IMR-90 (cell line): Measurements from ENCODE around the gene DSCAML1. TPM values are rescaled to one million over a fixed set of nuclear protein-coding genes. Genes with fewer than 3 reads are reported as not detected.

Source experiments
- ATAC-seq: fragments of 200-7000 bp; cut with Tn5 transposase; 2 replicates; pipeline ENCODE4 v1.9.1; 2020; ENCODE audit warnings: low read depth, mild to moderate bottlenecking, moderate library complexity
- BruUV-seq: library from RNA; stranded (reverse); fragments of 400-500 nt; replicated peaks from 2 replicates; lab custom pipeline; 2021; lab: Mats Ljungman, UMichigan
- CTCF ChIA-PET: fragments of 300-600 bp; formaldehyde crosslinking; extraction: SDS; loops from one replicate; lab custom pipeline; 2021; ENCODE audit warnings: antibody characterized with exemption; lab: Yijun Ruan, JAX
- POLR2A ChIA-PET: fragments of 300-600 bp; sonication (Branson Sonifier 250); formaldehyde crosslinking; loops from one replicate; lab custom pipeline; 2022; ENCODE audit warnings: antibody characterized with exemption; ENCODE audit not compliant: unreplicated experiment; lab: Charles Lee
- DNase-seq: peaks from one replicate; pipeline ENCODE4 v3.0.0; 2013
- H2AFZ ChIP-seq: replicated peaks from 2 replicates; pipeline ENCODE3; 2013; ENCODE audit warnings: low read length, mild to moderate bottlenecking; ENCODE audit not compliant: poor library complexity
- H2AK5ac ChIP-seq: 2 replicates; pipeline ENCODE4 v1.6.1; 2013; ENCODE audit warnings: low read depth, low read length, inconsistent platforms
- H2AK9ac ChIP-seq: replicated peaks from 2 replicates; pipeline ENCODE3; 2013; ENCODE audit warnings: mild to moderate bottlenecking, low read depth, low read length, moderate library complexity; ENCODE audit not compliant: poor library complexity
- H2BK120ac ChIP-seq: 2 replicates; pipeline ENCODE4 v1.6.1; 2013; ENCODE audit warnings: low read depth, low read length, inconsistent platforms
- H2BK15ac ChIP-seq: 3 replicates; pipeline ENCODE4 v1.6.1; 2013; ENCODE audit warnings: low read depth, low read length, inconsistent platforms
- H2BK20ac ChIP-seq: 2 replicates; pipeline ENCODE4 v1.6.1; 2013; ENCODE audit warnings: low read depth, mild to moderate bottlenecking, inconsistent platforms, low read length, moderate library complexity
- H2BK5ac ChIP-seq: 2 replicates; pipeline ENCODE4 v1.6.1; 2013; ENCODE audit warnings: mild to moderate bottlenecking, low read depth, low read length, inconsistent platforms; ENCODE audit not compliant: poor library complexity, severe bottlenecking
- H3K14ac ChIP-seq: replicated peaks from 2 replicates; pipeline ENCODE4 v1.6.1; 2013; ENCODE audit warnings: low read depth, low read length, inconsistent platforms
- H3K18ac ChIP-seq: 2 replicates; pipeline ENCODE4 v1.6.1; 2013; ENCODE audit warnings: low read depth, low read length, control low read depth
- H3K23ac ChIP-seq: 2 replicates; pipeline ENCODE4 v1.6.1; 2013; ENCODE audit warnings: low read depth, low read length, inconsistent platforms
- H3K27ac ChIP-seq: 2 replicates; pipeline ENCODE4 v1.5.1; 2013; ENCODE audit warnings: mild to moderate bottlenecking, control low read depth, low read length; ENCODE audit not compliant: insufficient read depth
- H3K27me3 ChIP-seq: 2 replicates; pipeline ENCODE4 v1.6.1; 2013; ENCODE audit warnings: low read length; ENCODE audit not compliant: control insufficient read depth, insufficient read depth
- H3K36me3 ChIP-seq: 2 replicates; pipeline ENCODE4 v1.6.1; 2013; ENCODE audit warnings: low read length, mixed read lengths; ENCODE audit not compliant: control insufficient read depth, insufficient read depth
- H3K4ac ChIP-seq: 2 replicates; pipeline ENCODE4 v1.6.1; 2013; ENCODE audit warnings: low read depth, low read length, inconsistent platforms
- H3K4me1 ChIP-seq: 2 replicates; pipeline ENCODE4 v1.6.1; 2013; ENCODE audit warnings: low read length, mixed read lengths; ENCODE audit not compliant: control insufficient read depth, insufficient read depth
- H3K4me2 ChIP-seq: 2 replicates; pipeline ENCODE4 v1.6.1; 2013; ENCODE audit warnings: low read depth, mild to moderate bottlenecking, control low read depth, low read length, moderate library complexity
- H3K4me3 ChIP-seq: 2 replicates; pipeline ENCODE4 v1.5.1; 2013; ENCODE audit warnings: low read depth, mild to moderate bottlenecking, control low read depth, low read length, moderate library complexity; ENCODE audit not compliant: insufficient read depth
- H3K56ac ChIP-seq: 2 replicates; pipeline ENCODE4 v1.6.1; 2013; ENCODE audit warnings: low read length, inconsistent platforms; ENCODE audit not compliant: insufficient read depth; ENCODE audit errors: extremely low read depth
- H3K79me1 ChIP-seq, 2 experiments: 2 replicates each; pipeline ENCODE4 v1.6.1; 2013; ENCODE audit warnings: low read length in 2 of 2, inconsistent platforms in 1 of 2, low read depth in 1 of 2
- H3K9ac ChIP-seq: 2 replicates; pipeline ENCODE4 v1.6.1; 2013; ENCODE audit warnings: low read depth, low read length, control low read depth
- H3K9me1 ChIP-seq: 2 replicates; pipeline ENCODE4 v1.6.1; 2013; ENCODE audit warnings: low read length, inconsistent platforms; ENCODE audit not compliant: insufficient read depth
- H3K9me3 ChIP-seq: 2 replicates; pipeline ENCODE4 v1.6.1; 2013; ENCODE audit warnings: low read length; ENCODE audit not compliant: control insufficient read depth, insufficient read depth
- H4K20me1 ChIP-seq: 2 replicates; pipeline ENCODE4 v1.6.1; 2013; ENCODE audit warnings: low read length, inconsistent platforms; ENCODE audit not compliant: insufficient read depth
- H4K5ac ChIP-seq: 2 replicates; pipeline ENCODE4 v1.6.1; 2013; ENCODE audit warnings: mild to moderate bottlenecking, low read depth, low read length, control low read depth
- H4K8ac ChIP-seq, 2 experiments: 2 replicates each; pipeline ENCODE4 v1.6.1; 2013; ENCODE audit warnings: low read depth in 2 of 2, low read length in 2 of 2, control low read depth in 1 of 2, inconsistent platforms in 1 of 2
- H4K91ac ChIP-seq: 2 replicates; pipeline ENCODE4 v1.6.1; 2013; ENCODE audit warnings: low read depth, low read length, inconsistent platforms; ENCODE audit not compliant: insufficient read depth
- CEBPB ChIP-seq: IDR thresholded peaks from 2 replicates; pipeline ENCODE4 v1.6.1; 2012; ENCODE audit warnings: low read depth, low read length, improper control_type of control experiment
- CHD1 ChIP-seq: IDR thresholded peaks from 2 replicates; pipeline ENCODE4 v1.6.1; 2012; ENCODE audit warnings: low read depth, low read length, improper control_type of control experiment
- FOS ChIP-seq: fragments of 150-350 bp; IDR thresholded peaks from 2 replicates; pipeline ENCODE4 v1.6.1; 2016; ENCODE audit warnings: low read depth, low read length
- MAFK ChIP-seq: IDR thresholded peaks from 2 replicates; pipeline ENCODE4 v1.6.1; 2012; ENCODE audit warnings: low read depth, low read length, improper control_type of control experiment
- MXI1 ChIP-seq: IDR thresholded peaks from 2 replicates; pipeline ENCODE4 v1.6.1; 2012; ENCODE audit warnings: low read depth, mild to moderate bottlenecking, low read length, moderate library complexity, borderline replicate concordance
- NFE2L2 ChIP-seq: fragments of 150-350 bp; IDR thresholded peaks from 2 replicates; pipeline ENCODE4 v1.6.1; 2016; ENCODE audit warnings: low read depth, mild to moderate bottlenecking, low read length
- RAD21 ChIP-seq: IDR thresholded peaks from 2 replicates; pipeline ENCODE4 v1.6.1; 2012; ENCODE audit warnings: low read length, improper control_type of control experiment
- RFX5 ChIP-seq: IDR thresholded peaks from 2 replicates; pipeline ENCODE4 v1.8.0; 2012; ENCODE audit warnings: low read depth, mild to moderate bottlenecking, low read length, moderate library complexity
- WGBS, 2 experiments: methylation state at CpG; one replicate each; pipeline versions ENCODE4 v1.1.5 to v1.1.7; 2013; ENCODE audit warnings: missing lambda C conversion rate in 2 of 2; ENCODE audit not compliant: insufficient read length in 1 of 2; ENCODE audit errors: extremely low coverage in 2 of 2; 5-methylcytosine and 5-hydroxymethylcytosine counted together
- dilution Hi-C: fragments of 300-500 bp; cut with HindIII; formaldehyde crosslinking; loops from one replicate; pipeline ENCODE4 v1.14.3; 2018; ENCODE audit warnings: low sequenced_read_pairs; ENCODE audit not compliant: unreplicated experiment
- in situ Hi-C: fragments of 300-500 bp; cut with MboI; formaldehyde crosslinking; loops from 3 replicates; pipeline ENCODE4 v1.14.3; 2019; ENCODE audit warnings: low sequenced_read_pairs, inconsistent platforms, mixed read lengths
- intact Hi-C: fragments of 100-400 bp; cut with micrococcal nuclease; formaldehyde crosslinking; loops from 2 replicates; pipeline ENCODE4 v1.10.0; 2022
- polyA plus RNA-seq, 3 experiments: library from polyadenylated mRNA; depleted of rRNA; stranded (reverse); fragments of >200 nt; gene quantifications; 2 replicates each; pipeline ENCODE4 v1.2.3, GENCODE V29; 2012; ENCODE audit warnings: low replicate concordance in 1 of 3
- total RNA-seq: library from RNA; depleted of rRNA; stranded (reverse); fragments of >200 nt; gene quantifications from 2 replicates; pipeline ENCODE4 v1.2.3, GENCODE V29; 2012
- TF ChIP-seq, protein P1 (sequence below): fragments of 150-350 bp; IDR thresholded peaks from 2 replicates; pipeline ENCODE4 v1.6.1; 2017; ENCODE audit warnings: mild to moderate bottlenecking, antibody characterized with exemption, low read length, low read depth
- TF ChIP-seq, protein P2 (sequence below): conservative IDR thresholded peaks from 2 replicates; pipeline ENCODE4 v1.5.1; 2012; ENCODE audit warnings: mild to moderate bottlenecking, low read depth, low read length, improper control_type of control experiment
- TF ChIP-seq, protein P3 (sequence below): fragments of 150-350 bp; IDR thresholded peaks from 2 replicates; pipeline ENCODE4 v1.6.1; 2016; ENCODE audit warnings: low read depth, mild to moderate bottlenecking, low read length, moderate library complexity, borderline replicate concordance

The DSCAML1 gene
- total and polyA plus RNA-seq, 2 of the 4 experiments (the other 2 are of a cell fraction): not detected

DNA sequence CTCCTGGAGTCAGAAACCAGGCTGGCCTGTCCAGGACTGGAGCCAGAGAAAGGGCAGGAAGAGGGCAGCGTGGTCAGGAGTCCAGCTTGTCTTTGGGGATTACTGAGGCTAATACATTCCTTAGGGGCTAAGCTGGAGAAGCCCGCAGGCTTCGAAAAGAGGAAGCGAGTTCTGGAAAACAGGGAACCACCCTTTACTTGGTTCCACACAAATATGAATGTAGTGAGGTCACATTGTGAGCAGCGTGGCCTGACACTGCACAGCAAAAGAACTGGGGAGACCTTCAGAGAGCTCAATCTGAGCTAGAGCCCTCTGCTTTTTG, 337.1 kb downstream of the DSCAML1 start:
- dilution Hi-C loops: no loop called here
- H2BK120ac ChIP-seq: no peak overlapping the region
- H3K23ac ChIP-seq: no peak overlapping the region
- intact Hi-C loops: no loop called here
- no peaks in the 10 kb centered on the region for H3K36me3 ChIP-seq
- no peaks in the 10 kb centered on the region for H3K4me1 ChIP-seq
- ChIA-PET POLR2A (no interaction called here), CTCF (no interaction called here)
- ATAC-seq: no peak
- H4K5ac ChIP-seq: no peak overlapping the region
- H3K4me2 ChIP-seq: no peak overlapping the region
- TF ChIP-seq CHD1: no peak
- TF ChIP-seq, protein P1, sequence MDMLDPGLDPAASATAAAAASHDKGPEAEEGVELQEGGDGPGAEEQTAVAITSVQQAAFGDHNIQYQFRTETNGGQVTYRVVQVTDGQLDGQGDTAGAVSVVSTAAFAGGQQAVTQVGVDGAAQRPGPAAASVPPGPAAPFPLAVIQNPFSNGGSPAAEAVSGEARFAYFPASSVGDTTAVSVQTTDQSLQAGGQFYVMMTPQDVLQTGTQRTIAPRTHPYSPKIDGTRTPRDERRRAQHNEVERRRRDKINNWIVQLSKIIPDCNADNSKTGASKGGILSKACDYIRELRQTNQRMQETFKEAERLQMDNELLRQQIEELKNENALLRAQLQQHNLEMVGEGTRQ: no peak
- TF ChIP-seq RFX5: no peak
- no peak for TF ChIP-seq MXI1
- TF ChIP-seq, protein P2, sequence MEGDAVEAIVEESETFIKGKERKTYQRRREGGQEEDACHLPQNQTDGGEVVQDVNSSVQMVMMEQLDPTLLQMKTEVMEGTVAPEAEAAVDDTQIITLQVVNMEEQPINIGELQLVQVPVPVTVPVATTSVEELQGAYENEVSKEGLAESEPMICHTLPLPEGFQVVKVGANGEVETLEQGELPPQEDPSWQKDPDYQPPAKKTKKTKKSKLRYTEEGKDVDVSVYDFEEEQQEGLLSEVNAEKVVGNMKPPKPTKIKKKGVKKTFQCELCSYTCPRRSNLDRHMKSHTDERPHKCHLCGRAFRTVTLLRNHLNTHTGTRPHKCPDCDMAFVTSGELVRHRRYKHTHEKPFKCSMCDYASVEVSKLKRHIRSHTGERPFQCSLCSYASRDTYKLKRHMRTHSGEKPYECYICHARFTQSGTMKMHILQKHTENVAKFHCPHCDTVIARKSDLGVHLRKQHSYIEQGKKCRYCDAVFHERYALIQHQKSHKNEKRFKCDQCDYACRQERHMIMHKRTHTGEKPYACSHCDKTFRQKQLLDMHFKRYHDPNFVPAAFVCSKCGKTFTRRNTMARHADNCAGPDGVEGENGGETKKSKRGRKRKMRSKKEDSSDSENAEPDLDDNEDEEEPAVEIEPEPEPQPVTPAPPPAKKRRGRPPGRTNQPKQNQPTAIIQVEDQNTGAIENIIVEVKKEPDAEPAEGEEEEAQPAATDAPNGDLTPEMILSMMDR: no peak
- no peak for TF ChIP-seq FOS
- TF ChIP-seq MAFK: no peak
- TF ChIP-seq, protein P3, sequence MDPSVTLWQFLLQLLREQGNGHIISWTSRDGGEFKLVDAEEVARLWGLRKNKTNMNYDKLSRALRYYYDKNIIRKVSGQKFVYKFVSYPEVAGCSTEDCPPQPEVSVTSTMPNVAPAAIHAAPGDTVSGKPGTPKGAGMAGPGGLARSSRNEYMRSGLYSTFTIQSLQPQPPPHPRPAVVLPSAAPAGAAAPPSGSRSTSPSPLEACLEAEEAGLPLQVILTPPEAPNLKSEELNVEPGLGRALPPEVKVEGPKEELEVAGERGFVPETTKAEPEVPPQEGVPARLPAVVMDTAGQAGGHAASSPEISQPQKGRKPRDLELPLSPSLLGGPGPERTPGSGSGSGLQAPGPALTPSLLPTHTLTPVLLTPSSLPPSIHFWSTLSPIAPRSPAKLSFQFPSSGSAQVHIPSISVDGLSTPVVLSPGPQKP: no peak
- TF ChIP-seq CEBPB: no peak
- TF ChIP-seq RAD21: no peak
- TF ChIP-seq NFE2L2: no peak
- no peak for DNase-seq
- H3K79me1 ChIP-seq: no peaks in the 10 kb centered on the region
- H4K8ac ChIP-seq: no peak overlapping the region
- no peak overlapping the region for H3K4me3 ChIP-seq
- H3K4ac ChIP-seq: no peak overlapping the region
- no peak overlapping the region for H4K91ac ChIP-seq
- H3K9me3 ChIP-seq: no peaks in the 10 kb centered on the region
- no peak overlapping the region for H2AK5ac ChIP-seq
- no peak overlapping the region for H3K14ac ChIP-seq
- H2AK9ac ChIP-seq: no peak overlapping the region
- no peak overlapping the region for H3K9ac ChIP-seq
- H4K20me1 ChIP-seq: no peaks in the 10 kb centered on the region
- H3K18ac ChIP-seq: no peak overlapping the region
- H3K56ac ChIP-seq: no peak overlapping the region
- no peak overlapping the region for H2BK20ac ChIP-seq
- no peak overlapping the region for H2BK15ac ChIP-seq
- no CpG with 5 or more reads among the region's 5 CpGs for WGBS, 2 experiments
- no peak overlapping the region for H3K27ac ChIP-seq
- peaks cover 17% of the 10 kb centered on the region for H3K27me3 ChIP-seq
- no peak overlapping the region for H2AFZ ChIP-seq
- in situ Hi-C loops: no loop called here
- no TSS peak for BruUV-seq
- H2BK5ac ChIP-seq: no peak overlapping the region
- no peaks in the 10 kb centered on the region for H3K9me1 ChIP-seq
